ENCODE results near the gene TENT4B.
"Not testable (repeated sequence)": the region's sequence is repeated elsewhere in the genome, so short reads cannot be mapped to it uniquely, and the experiment has no call there.

TENT4B gene

DNA sequence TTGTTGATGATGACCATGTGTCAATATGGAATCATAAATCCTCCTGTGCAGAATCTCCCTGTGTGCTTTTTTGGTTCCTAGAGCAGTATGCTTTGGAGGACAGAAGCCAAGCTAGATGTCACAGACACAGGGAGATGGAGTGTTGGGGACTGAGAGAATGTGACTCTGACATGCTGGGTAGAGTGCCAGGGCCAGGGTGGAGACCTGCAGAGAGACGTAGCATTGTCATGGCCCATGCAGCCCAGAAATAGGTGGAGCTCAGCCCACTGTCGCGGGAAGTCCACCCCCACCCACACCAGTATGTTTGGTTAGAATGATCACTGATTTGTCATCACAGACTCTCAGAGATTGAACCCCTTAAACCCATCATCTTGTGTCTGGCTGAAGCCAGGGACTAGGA lies 74.0 kb downstream of the TENT4B start:
- H3K9me3 Mint-ChIP-seq, result no peaks in the 10 kb centered on the region
- H3K27me3 Mint-ChIP-seq, result no peaks in the 10 kb centered on the region
- no peak overlapping the region for H3K4me3 Mint-ChIP-seq
- H3K4me1 Mint-ChIP-seq (ENCODE audit: low read depth), result peaks cover 16% of the 10 kb centered on the region
- peaks cover 37% of the 10 kb centered on the region for H3K36me3 Mint-ChIP-seq (ENCODE audit: low read depth)
- peak overlapping the region; percentile 36 for H3K27ac Mint-ChIP-seq

DNA sequence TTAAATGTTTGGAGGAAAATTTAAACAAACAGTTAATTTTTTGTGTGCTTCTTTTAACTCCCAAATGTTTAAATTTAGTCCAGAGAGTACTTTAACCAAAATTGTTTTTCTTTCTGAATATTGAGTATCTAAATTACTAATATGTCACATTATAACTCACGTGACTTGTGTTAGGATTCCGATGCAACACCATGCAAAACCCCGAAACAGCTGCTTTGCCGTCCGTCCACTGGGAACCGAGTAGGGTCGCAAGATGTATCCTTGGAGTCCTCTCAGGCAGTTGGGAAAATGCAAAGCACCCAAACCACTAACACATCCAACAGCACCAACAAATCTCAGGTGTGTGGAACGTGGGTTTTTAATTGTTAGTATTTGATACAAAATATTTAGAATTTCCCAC lies 74.6 kb downstream of the TENT4B start:
- Mint-ChIP-seq H3K9me3 (no peaks in the 10 kb centered on the region), H3K4me3 (no peak overlapping the region), H3K27me3 (no peaks in the 10 kb centered on the region), H3K27ac (no peak overlapping the region), H3K36me3 (ENCODE audit: low read depth) (peaks cover 37% of the 10 kb centered on the region), H3K4me1 (ENCODE audit: low read depth) (peaks cover 16% of the 10 kb centered on the region)

DNA sequence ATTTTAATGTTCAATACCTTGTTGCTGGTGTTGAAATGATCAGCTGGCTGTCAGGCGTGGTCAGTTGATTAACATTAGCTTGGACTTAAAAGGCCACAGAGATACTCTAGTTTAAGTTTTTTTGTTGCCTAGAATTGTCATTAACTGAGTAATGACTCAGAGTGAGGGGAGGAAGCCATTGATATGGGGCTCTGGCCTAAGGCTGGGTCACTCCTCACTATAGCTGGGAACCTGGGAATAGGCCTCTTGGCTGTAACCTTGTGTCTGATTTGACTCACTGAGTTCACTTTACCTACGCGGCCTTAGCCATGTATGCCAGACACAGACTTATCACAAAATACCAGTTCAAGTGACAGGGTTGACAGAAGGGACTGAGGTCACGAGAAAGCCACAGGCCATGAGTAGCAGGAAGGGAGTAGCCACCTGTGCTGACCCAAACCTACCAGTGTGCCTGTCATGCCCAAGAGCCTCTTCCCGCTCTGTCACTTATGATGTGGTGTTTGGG lies 75.3 kb downstream of the TENT4B start:
- H3K4me1 Mint-ChIP-seq (ENCODE audit: low read depth), result peaks cover 16% of the 10 kb centered on the region
- no peak overlapping the region for H3K4me3 Mint-ChIP-seq
- H3K27me3 Mint-ChIP-seq, result no peaks in the 10 kb centered on the region
- peaks cover 37% of the 10 kb centered on the region for H3K36me3 Mint-ChIP-seq (ENCODE audit: low read depth)
- no peaks in the 10 kb centered on the region for H3K9me3 Mint-ChIP-seq
- peak overlapping the region; percentile 31 for H3K27ac Mint-ChIP-seq

DNA sequence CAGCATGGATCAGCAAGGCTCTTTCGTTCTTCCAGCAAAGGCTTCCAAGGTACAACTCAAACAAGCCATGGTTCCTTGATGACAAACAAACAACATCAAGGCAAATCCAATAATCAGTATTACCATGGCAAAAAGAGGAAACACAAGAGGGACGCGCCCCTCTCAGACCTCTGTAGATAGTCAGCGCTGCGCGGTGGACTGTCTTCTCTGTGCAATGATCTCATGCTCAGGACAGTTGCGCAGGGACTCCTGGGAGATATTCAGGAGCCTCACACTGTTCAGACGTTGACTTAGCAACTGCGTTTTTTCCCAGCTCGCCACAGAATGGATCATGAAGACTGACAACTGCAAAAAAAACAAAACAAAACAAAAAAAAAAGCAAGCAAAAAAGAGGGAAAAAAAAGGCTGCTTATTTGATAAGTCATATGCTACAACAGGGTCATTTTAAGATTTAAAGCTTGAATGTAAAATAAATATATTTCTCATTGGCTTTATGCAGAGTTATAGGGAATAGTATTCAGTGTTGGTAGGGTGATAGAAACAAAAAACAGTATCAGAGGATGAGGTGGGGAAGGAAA lies 76.1 kb downstream of the TENT4B start:
- Mint-ChIP-seq H3K9me3 (no peaks in the 10 kb centered on the region), H3K27me3 (no peaks in the 10 kb centered on the region), H3K36me3 (ENCODE audit: low read depth) (peaks cover 36% of the 10 kb centered on the region), H3K4me3 (no peak overlapping the region), H3K4me1 (ENCODE audit: low read depth) (peaks cover 16% of the 10 kb centered on the region), H3K27ac (peak overlapping the region; percentile 3)

DNA sequence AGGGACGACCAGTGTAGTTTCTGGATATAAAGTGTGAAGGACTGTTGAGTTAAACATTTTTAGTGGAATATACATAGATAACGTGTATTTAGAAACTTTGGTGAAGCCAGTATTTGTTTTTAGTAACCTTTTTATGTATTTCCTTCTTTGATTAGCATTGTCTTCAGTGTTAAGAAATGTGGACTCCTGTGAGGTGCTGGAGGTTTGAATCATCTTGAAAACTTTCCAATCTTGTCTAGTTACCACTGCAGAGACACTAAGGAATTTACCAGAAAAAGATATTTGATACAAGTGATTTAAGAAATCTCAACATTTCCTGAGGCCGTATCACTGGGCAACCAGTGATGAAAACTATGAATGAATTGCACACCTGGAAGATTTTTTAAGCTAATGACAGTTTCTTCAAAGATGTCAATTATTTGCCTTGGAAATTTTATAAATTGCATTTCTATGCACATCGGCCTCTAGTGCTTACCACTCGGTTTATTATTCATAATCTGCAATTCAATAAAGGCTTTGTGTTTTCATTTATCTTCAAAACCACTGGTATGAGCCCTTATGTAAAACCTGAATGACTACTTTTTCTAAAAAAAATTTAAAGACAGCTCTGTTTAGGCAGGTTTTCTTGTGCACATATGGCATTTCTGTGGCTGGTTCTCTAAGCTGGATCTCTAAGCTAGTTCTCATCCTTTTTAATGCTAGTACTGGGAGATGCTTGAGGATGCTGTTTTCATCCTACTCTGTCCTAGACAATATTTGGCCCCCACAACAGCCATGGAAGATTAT lies 81.9 kb downstream of the TENT4B start:
- Mint-ChIP-seq H3K4me1 (ENCODE audit: low read depth) (no peaks in the 10 kb centered on the region), H3K36me3 (ENCODE audit: low read depth) (no peaks in the 10 kb centered on the region), H3K27me3 (no peaks in the 10 kb centered on the region), H3K4me3 (no peak overlapping the region), H3K27ac (no peak overlapping the region), H3K9me3 (no peaks in the 10 kb centered on the region)

DNA sequence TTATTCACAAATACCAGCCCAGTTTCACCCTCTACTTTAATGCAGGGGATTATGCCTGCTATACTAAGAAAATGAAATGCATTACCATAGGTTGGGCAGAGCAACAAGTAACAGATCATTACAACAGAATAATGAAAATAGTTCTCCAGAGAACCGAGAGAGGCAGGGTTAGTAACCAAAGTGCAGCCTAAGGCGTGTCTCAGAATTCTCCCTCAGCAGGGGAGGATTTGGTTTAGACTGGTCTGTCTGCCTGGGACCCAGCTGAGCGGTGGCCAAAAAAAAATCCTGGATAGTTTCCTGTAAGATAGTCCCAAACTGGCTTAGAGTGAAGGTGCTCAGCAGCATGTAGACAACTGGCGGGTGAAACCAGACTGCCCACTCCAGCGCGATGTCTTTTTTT lies 82.5 kb downstream of the TENT4B start:
- no peaks in the 10 kb centered on the region for H3K27me3 Mint-ChIP-seq
- no peaks in the 10 kb centered on the region for H3K9me3 Mint-ChIP-seq
- H3K27ac Mint-ChIP-seq, result no peak overlapping the region
- H3K4me3 Mint-ChIP-seq, result no peak overlapping the region
- H3K36me3 Mint-ChIP-seq (ENCODE audit: low read depth), result no peaks in the 10 kb centered on the region
- no peaks in the 10 kb centered on the region for H3K4me1 Mint-ChIP-seq (ENCODE audit: low read depth)

DNA sequence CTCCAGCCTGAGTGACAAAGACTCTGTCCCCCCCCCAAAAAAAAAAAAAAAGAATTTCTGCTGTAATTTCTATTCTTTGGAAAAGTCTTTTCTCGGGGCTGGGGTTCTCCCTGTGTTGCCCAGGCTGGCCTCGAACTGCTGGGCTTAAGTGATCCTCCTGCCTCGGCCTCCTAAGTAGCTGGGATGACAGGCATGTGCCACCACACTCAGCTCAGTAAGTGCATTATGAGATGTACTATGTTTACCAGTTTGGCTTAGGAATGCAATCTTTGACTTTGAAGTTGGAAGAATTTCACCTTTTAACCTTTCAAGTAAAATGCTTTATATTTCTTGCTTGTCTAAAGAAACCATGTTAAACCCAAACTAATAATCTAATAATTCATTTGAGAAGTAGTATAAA lies 85.2 kb downstream of the TENT4B start:
- H3K36me3 Mint-ChIP-seq (ENCODE audit: low read depth), result no peaks in the 10 kb centered on the region
- no peaks in the 10 kb centered on the region for H3K27me3 Mint-ChIP-seq
- H3K4me3 Mint-ChIP-seq, result no peak overlapping the region
- no peaks in the 10 kb centered on the region for H3K4me1 Mint-ChIP-seq (ENCODE audit: low read depth)
- H3K9me3 Mint-ChIP-seq, result no peaks in the 10 kb centered on the region
- H3K27ac Mint-ChIP-seq, result no peak overlapping the region

DNA sequence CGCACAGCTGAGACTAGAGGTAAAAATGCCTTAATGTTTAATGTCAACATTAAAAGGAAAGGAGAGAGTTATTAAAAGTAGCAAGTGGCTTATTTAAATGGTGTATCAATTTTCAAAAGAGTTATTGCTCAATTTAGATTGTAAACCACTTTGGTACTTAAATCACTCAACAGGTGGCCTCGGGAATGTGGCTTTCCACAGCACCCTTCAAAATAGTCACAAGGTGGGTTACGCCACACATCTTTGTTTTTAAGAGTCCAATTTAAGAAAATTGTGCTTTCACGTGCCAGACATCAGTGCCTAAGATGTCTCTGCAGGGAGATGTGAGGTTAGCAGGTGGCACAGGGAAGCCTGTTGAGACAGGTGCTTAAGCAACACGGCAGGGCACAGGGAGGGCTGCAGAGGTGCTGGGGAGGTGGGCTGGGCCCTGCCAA lies 85.8 kb downstream of the TENT4B start:
- Mint-ChIP-seq H3K4me1 (ENCODE audit: low read depth) (no peaks in the 10 kb centered on the region), H3K36me3 (ENCODE audit: low read depth) (no peaks in the 10 kb centered on the region), H3K4me3 (no peak overlapping the region), H3K9me3 (no peaks in the 10 kb centered on the region), H3K27me3 (no peaks in the 10 kb centered on the region), H3K27ac (no peak overlapping the region)

DNA sequence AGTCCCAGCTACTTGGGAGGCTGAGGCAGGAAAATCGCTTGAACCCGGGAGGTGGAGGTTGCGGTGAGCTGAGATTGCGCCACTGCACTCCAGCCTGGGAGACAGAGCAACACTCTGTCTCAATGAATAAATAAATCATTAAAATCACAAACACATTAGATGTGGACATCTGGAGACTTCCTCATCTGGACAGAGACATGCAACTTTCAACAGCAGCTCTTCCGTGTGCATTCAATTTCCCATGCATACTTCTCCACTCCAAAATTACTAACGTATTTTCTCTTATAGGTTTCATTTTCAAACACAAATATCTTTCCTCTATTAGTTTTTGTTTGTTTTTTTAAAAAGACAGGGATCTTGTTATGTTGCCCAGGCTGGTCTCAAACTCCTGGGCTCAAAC lies 89.9 kb downstream of the TENT4B start:
- not testable (repeated sequence) for H3K27ac Mint-ChIP-seq; H3K4me3 Mint-ChIP-seq; H3K9me3 Mint-ChIP-seq; H3K27me3 Mint-ChIP-seq; H3K36me3 Mint-ChIP-seq (ENCODE audit: low read depth)
- peaks cover 16% of the 10 kb centered on the region for H3K4me1 Mint-ChIP-seq (ENCODE audit: low read depth)

DNA sequence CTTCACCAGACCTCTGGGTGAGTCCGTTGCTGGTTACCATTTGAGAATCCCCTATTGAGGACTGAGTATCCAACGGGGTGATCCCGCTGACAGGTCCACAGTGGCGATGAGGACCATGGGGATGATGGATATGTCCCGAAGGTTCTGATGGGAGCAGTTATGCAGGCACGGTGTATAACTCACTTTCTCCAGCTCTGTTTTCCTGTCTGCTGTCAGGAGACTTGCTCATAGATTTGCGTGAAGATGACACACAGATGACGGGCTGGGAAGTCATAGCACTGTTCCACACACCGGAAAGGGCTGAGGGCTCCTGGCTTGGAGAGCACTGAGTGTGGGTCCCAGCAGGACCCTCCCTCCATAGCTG lies 91.0 kb downstream of the TENT4B start:
- Mint-ChIP-seq H3K36me3 (ENCODE audit: low read depth) (no peaks in the 10 kb centered on the region), H3K4me3 (no peak overlapping the region), H3K9me3 (no peaks in the 10 kb centered on the region), H3K4me1 (ENCODE audit: low read depth) (peaks cover 16% of the 10 kb centered on the region), H3K27me3 (no peaks in the 10 kb centered on the region), H3K27ac (no peak overlapping the region)

DNA sequence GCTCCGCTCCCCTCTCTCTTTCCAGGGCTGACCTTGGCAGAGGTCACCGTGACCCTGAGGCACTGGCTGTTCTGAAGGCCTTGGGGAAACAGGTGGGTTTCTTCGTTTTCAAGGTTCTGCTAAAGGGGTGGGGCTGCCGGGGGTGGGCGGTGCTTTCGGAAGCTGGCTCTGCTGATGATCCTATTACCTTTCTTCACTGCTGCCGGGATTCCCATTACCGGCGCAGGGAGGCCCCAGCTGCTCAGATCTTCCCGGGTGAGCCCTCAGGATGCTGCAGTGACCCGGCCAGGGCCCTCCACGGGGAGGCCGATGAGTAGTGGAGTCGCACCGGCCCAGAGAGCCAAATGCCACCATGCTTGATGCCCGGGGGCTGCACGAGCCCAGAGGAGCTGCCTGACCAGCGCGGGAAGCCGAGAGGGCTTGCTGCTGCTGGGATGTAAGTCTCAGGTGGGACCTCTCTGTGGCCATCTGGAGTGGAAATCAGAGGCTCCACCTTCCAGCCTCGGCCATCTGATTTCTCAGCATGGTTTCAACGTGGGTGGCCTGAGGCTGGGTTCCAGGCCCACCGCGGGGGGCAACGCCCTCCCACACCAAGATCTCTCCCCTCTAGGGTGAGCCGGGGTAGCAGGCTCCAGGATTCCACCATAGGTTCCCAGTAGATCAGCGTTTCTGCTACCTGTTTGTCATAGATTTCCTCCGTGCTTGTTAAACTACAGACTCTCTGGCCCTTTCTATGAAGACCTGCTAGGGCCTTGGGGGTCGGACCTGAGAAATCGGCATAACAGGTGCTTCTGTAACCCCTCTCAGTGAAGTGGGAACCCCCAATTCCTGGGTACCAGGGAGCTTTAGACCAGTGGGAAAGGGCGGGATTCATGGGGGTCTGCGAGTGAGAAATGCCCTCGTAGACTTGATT lies 91.7 kb downstream of the TENT4B start:
- Mint-ChIP-seq H3K9me3 (no peaks in the 10 kb centered on the region), H3K36me3 (ENCODE audit: low read depth) (no peaks in the 10 kb centered on the region), H3K27ac (peak overlapping the region; percentile 79), H3K4me1 (ENCODE audit: low read depth) (peaks cover 16% of the 10 kb centered on the region), H3K27me3 (no peaks in the 10 kb centered on the region), H3K4me3 (peak overlapping the region; percentile 79)

DNA sequence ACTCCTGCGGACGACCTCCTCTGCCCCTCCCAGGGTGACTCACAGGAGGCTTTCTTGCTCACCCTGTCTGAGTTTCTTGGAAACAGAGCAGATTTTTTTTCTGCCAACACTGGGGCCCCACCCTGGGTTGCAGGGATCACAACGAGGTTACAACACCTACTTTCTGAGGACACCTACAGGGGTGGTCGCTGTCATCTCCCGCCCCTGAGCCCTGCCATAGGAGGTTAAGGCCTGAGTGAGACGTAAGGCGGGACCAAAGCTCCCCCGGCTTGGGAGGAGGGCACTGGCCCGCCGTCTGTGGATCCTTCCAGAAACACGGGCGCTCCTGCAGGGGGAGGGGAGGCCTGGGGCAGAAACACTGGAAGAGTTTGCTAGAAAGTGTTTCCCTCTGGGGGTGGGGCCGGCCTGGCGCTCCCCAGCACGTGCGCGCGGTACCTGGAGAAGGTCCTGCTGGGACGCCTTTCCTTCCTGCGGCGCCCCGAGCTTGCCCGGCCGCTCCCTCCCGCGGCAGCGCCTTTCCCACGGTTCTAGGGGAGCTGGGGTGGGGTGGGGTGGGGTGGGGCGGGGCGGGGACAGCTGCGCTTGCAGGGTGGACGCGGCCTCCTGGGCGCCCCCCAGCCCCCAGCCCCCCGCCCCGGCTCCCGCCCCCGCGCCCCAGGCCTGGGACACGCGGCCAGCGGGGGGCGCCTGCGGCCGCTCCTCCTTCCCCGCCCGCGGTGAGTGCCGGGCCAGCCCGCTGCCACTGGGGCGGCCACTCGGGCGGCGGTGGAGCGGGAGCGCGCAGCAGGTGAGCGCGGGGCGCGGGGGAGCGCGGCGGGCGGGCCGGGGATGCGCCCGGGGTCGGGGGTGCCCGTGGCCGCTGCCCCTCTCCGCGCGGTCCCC lies 92.6 kb downstream of the TENT4B start:
- Mint-ChIP-seq H3K27ac (peak overlapping the region; percentile 79), H3K27me3 (no peaks in the 10 kb centered on the region), H3K4me3 (peak overlapping the region; percentile 79), H3K36me3 (ENCODE audit: low read depth) (no peaks in the 10 kb centered on the region), H3K9me3 (no peaks in the 10 kb centered on the region), H3K4me1 (ENCODE audit: low read depth) (peaks cover 16% of the 10 kb centered on the region)

DNA sequence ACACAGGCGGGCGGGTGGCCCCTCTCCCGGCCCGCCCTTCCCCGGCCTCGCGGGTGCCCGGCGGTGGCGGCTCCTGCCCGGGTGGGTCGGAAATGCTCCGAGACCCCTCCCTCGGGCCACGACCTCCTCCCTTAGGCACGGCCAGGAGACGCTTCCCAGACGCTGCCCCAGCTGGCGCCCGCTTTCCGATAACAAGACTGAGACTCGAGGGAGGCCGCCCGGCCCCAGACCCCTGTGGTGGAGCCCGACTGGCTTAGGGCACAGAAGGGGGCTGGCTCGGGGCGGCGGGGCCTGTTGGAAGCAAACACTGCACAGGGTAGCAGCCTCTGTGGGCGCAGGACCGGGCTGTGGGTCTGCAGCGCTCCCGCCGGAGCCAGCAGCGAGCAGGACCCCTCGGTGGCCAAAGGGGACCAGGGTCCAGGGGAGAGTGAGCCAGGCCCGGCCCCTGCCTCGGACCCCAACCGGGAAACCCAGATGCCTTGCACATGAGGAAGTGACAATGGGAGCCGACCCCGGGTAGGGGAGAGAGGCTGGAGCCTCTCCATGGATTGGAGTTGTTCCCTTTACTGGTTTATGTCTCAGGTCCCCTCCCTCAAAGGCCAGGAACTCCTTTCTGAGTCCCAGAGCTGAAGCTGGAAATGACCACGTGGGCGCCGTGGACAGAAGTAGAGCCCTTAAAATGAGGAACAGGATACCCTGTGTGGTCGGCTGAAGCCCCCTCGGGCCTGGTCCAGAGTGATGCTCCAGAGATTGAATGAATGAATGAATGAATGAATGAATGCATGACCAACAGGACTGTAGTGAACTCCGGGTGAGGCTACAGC lies 93.4 kb downstream of the TENT4B start:
- Mint-ChIP-seq H3K27ac (peak overlapping the region; percentile 49), H3K27me3 (no peaks in the 10 kb centered on the region), H3K4me3 (peak overlapping the region; percentile 71), H3K4me1 (ENCODE audit: low read depth) (peaks cover 20% of the 10 kb centered on the region), H3K9me3 (no peaks in the 10 kb centered on the region), H3K36me3 (ENCODE audit: low read depth) (no peaks in the 10 kb centered on the region)

Measured in stimulated activated naive CD8-positive, alpha-beta T cell treated with anti-CD3 and anti-CD28 coated beads, Interleukin-15, Interleukin-2, amounts not matched to agents 100 ng/mL and 50 ng/mL, for 24 hours (primary cell).